GM12892 (cell line): ENCODE measurements around the gene SH3RF3.
"Not testable (repeated sequence)": the region's sequence is repeated elsewhere in the genome, so short reads cannot be mapped to it uniquely, and the experiment has no call there.

Source experiments
- DNase-seq: peaks from one replicate; pipeline ENCODE4 v3.0.0; 2011; ENCODE audit not compliant: insufficient read length
- FAIRE-seq: peaks from 2 replicates; lab custom pipeline; 2011; peaks lifted over from hg19 to GRCh38; lab: Jason Lieb, UNC
- POLR2A ChIP-seq: IDR thresholded peaks from 2 replicates; pipeline ENCODE4 v1.6.1; 2011; ENCODE audit warnings: low read depth, low read length, control low read depth
- POLR2AphosphoS5 ChIP-seq: IDR thresholded peaks from 2 replicates; pipeline ENCODE4 v1.6.1; 2011; ENCODE audit warnings: low read depth, low read length, control low read depth
- TAF1 ChIP-seq: IDR thresholded peaks from 2 replicates; pipeline ENCODE4 v1.6.1; 2011; ENCODE audit warnings: low read depth, mild to moderate bottlenecking, control low read depth, low read length, borderline replicate concordance

Gene SH3RF3

DNA sequence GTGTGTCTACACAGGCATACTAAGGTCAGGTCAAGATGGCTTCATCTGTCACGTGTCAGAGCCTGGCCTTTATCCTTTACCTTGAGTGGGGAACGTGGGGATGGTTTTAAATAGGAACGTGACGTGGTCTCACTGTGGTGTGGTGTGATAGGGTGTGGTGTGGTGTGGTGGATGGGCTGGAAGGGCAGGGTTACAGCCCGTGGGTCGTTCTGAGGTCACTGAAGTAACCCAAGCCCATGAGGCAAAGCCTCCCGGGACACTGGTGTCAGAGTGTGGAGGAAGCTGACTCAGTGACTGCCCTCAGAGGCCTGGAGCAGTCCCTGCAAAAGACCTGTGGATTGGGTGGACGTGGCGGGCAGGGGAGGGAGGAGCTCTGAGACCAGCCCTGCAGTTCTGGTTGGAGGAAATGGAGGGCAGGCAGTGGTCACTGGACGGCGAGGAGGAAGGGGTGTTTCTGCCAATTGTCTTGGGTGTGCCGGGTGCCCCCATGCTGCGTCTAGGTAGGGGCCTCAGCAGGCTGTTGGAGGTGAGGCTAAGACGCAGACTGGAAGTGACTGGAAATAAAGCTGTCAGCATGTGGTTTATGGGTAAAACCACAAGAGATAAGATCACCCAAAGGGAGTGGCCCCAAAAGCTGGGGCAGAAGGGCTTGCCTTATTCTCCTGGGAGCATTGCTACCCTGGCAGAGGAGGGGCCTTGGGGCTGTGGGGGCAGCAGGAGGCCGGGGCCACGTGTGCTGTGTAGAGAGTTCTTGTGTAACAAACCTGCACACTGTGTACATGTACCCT, 84.8 kb downstream of the SH3RF3 start:
- TF ChIP-seq POLR2AphosphoS5 = no peak
- no peak for TF ChIP-seq POLR2A
- TF ChIP-seq TAF1 = no peak
- FAIRE-seq (peak; percentile 62), DNase-seq (no peak)

DNA sequence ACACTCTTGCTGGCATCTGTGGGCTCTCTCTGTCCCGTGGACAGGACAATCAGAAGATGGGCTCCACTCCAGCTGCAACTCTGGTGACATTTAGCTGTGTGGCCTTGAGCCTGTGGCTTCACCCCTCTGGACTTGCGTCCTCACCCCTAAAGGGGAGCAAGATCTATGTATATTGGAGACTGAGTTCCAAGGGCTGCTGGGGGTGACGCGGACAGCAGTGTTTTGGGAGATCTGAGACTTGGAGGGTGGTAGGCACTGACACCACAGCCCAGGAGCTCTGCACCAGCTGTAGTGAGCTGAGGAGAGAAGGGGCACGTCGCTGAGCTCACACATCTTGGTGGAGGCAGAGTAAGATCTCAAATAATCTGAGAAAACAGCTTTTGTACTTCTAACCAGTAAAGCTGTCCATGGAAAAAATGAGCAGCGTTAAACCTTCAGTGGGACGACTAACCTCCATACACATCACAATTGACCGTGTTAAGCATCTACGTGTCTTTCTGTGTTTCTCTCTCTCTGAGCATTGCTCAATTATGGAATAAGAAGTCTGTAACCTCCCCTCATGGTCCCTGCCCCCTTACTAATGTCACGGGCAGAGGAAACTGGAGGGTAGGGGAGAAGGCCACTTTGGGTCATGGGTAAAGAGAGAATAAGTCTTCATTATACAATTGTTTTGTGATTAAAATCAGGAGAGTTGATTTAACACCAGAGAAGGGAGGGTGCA, 85.8 kb downstream of the SH3RF3 start:
- TF ChIP-seq POLR2AphosphoS5 (no peak), TAF1 (no peak), POLR2A (no peak)
- no peak for FAIRE-seq

GRCh38 chr2:109215866-109216265, 86.9 kb downstream of the SH3RF3 start:
- FAIRE-seq (no peak), DNase-seq (no peak)
- TF ChIP-seq POLR2AphosphoS5 (no peak), TAF1 (no peak)

More for the DNA sequence above, 85.8 kb downstream of the SH3RF3 start:
- no peak for DNase-seq

DNA sequence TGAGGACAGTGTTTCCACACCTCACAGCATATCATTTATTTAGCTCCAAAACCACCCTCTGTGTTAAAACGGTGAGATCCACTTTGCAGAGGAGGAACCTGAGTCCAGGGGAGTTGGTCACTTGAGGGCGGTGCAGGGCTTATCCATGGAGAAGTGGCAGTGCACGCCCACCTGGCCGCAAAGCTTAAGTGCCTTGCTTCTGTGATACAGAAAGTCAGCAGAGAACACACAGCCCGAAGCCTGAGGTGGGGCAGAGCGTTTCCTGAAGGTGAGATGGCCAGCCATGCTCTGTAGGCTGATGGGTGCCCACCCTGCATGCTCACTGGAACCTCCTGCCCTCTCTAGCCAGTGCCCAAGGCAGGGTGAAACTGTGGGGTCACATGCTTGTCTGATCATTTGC, 87.3 kb downstream of the SH3RF3 start:
- FAIRE-seq (no peak), DNase-seq (no peak)
- TF ChIP-seq TAF1 = no peak
- no peak for TF ChIP-seq POLR2AphosphoS5
- no peak for TF ChIP-seq POLR2A

- FAIRE-seq = peak; percentile 48
- TF ChIP-seq TAF1 (no peak), POLR2AphosphoS5 (no peak), POLR2A (no peak)
- no peak for DNase-seq
Observed at GRCh38 chr2:109217362-109218086, 88.5 kb downstream of the SH3RF3 start.

- no peak for TF ChIP-seq POLR2A
- no peak for TF ChIP-seq POLR2AphosphoS5
- no peak for TF ChIP-seq TAF1
- FAIRE-seq (peak; percentile 81), DNase-seq (no peak)
Observed at GRCh38 chr2:109218087-109218791, 89.2 kb downstream of the SH3RF3 start.

DNA sequence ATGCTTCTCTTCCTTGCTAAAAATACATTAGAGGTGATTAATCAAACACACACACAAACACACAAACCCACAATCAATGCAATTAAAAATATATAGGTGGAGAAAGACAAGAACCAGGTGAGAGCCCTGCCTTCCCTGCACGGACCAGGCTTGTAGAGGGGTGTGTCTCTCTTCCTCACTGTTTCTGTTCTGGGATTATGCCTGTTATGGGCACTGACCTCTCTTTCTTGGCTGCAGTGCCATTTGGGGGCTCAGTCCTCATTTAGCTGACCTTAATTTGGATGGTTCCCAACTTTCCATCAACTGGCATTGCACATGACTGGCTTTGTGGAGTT, 89.8 kb downstream of the SH3RF3 start:
- no peak for FAIRE-seq
- TF ChIP-seq TAF1 = no peak
- no peak for TF ChIP-seq POLR2A
- no peak for TF ChIP-seq POLR2AphosphoS5
- no peak for DNase-seq

DNA sequence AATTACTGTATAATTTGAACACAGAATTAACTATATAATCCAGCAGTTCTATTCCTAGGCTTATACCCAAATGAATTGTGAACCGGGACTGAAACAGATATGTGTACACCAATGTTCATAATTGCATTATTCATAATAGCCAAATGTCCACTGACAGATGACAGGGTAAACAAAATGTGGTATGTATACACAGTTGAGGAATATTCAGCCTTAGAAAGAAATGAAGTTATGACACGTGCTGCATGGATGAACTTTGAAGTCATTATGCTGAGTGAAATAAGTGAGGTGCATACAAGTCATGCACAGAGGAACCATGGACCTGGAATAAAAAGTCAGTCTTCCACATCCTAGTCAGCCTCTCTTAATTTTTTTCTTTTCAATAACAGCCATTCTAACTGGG, 91.9 kb downstream of the SH3RF3 start:
- no peak for DNase-seq
- FAIRE-seq = no peak
- TF ChIP-seq TAF1 = no peak
- TF ChIP-seq POLR2AphosphoS5 = no peak
- TF ChIP-seq POLR2A = no peak

DNA sequence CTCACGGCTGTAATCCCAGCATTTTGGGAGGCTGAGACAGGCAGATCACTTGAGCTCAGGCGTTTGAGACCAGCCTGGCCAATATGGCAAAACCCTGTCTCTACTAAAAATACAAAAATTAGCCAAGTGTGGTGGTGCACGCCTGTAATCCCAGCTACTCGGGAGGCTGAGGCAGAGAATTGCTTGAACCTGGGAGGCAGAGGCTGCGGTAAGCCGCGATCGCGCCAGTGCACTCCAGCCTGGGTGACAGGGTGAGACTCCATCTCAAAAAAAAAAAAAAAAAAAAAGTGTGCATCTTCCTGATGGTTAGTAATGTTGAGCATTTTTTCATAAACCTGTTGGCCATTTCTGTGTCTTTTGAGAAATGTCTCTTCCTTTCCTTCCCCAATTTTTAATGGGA, 92.3 kb downstream of the SH3RF3 start:
- not testable (repeated sequence) for DNase-seq, FAIRE-seq

GRCh38 chr2:109222422-109222821, 93.4 kb downstream of the SH3RF3 start:
- DNase-seq = no peak
- no peak for FAIRE-seq
- no peak for TF ChIP-seq TAF1
- no peak for TF ChIP-seq POLR2A
- no peak for TF ChIP-seq POLR2AphosphoS5

DNA sequence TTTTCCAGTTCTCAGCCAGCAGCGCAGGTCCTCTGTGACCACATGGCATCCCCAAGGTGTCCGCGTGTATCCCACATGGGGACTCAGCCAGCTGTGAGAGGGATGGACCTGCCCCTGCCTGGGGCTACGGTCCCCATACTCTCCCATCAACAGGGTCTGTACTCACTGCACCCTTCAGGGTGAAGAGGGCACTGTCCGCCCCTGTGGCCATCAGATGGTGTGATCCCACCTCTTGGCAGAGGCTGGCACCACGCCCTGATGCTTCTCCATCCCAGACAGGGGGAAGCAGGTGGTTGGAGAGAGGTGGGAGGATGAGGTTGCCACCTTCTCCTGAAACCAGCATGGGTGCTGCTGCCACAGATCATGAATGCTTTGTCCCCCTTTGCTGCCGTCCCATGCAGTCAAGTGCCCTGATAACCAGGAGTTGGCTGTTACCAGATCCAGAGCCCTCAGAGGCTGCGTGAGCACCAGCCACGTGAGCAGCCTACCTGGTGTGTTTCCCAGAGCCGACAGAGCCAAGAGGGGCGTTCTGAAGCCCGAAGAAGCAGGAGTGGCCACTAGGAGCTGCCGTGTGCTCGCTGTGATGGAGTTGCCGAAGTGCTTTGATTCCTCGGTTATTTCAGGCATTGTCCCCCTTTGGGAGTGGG, 93.9 kb downstream of the SH3RF3 start:
- FAIRE-seq (no peak), DNase-seq (no peak)
- TF ChIP-seq POLR2A = no peak
- no peak for TF ChIP-seq TAF1
- no peak for TF ChIP-seq POLR2AphosphoS5
